Esophagus muscularis mucosa (tissue), 3 donors: ENCODE results near the gene GGCX.

Experiments used
- POLR2A ChIP-seq: fragments of 450-650 bp; IDR thresholded peaks from one replicate; pipeline ENCODE4 v1.6.1; 2017; ENCODE audit warnings: antibody characterized with exemption, moderate library complexity, mild to moderate bottlenecking, low read depth
- TF ChIP-seq, protein P1 (sequence below), 3 experiments: fragments of 200-600 bp in 2 of 3; fragments of 450-650 bp in 1 of 3; sonication (generic) in 2 of 3; IDR thresholded peaks; one replicate each; pipeline ENCODE4 v1.5.1; 2017 to 2019; ENCODE audit warnings: antibody characterized with exemption in 3 of 3, mild to moderate bottlenecking in 2 of 3, moderate library complexity in 1 of 3

DNA sequence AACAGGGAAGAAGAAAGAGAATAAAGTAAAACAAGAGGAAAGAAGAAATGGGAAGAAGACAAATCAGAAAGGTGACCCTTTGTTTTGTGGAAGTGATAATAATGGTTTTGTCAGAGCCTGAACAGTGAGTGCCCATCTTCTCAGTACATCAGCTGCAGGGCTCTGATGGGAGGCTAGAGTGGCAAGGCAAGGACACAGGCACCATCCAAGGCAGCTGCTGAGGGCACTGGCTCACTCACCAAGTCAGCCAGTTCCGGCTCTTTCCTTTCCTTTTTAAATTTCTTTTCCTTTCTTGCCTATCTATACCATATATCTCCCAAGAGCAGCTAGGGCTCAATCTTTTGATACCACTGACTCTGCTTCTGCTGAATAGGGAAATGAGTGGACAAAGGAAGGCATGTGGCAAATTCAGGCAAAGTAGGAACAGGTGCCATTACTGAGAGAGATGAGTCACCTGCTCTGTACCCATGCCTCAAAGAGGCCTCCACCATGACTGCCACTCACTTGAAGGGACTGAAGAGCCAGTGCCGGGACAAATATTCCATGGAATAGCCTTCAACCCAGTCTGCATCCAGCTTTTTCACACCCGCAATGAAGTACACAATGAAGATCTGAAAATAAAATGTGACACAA is 6.2 kb downstream of the GGCX start:
- no peak for TF ChIP-seq POLR2A
- TF ChIP-seq, protein P1, sequence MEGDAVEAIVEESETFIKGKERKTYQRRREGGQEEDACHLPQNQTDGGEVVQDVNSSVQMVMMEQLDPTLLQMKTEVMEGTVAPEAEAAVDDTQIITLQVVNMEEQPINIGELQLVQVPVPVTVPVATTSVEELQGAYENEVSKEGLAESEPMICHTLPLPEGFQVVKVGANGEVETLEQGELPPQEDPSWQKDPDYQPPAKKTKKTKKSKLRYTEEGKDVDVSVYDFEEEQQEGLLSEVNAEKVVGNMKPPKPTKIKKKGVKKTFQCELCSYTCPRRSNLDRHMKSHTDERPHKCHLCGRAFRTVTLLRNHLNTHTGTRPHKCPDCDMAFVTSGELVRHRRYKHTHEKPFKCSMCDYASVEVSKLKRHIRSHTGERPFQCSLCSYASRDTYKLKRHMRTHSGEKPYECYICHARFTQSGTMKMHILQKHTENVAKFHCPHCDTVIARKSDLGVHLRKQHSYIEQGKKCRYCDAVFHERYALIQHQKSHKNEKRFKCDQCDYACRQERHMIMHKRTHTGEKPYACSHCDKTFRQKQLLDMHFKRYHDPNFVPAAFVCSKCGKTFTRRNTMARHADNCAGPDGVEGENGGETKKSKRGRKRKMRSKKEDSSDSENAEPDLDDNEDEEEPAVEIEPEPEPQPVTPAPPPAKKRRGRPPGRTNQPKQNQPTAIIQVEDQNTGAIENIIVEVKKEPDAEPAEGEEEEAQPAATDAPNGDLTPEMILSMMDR (IDR thresholded peaks at IDR 0.05): no peak
